ENCODE data around the gene GRK5. TPM values are rescaled to one million over a fixed set of nuclear protein-coding genes. Genes with fewer than 3 reads are reported as not detected.
A peak's percentile ranks its signal among the peaks of the same experiment; 100 is the strongest.
"Not testable (repeated sequence)": the region's sequence is repeated elsewhere in the genome, so short reads cannot be mapped to it uniquely, and the experiment has no call there.

GRK5 gene
- total RNA-seq, 5 donors from 2014 or later (not counting 1 experiment from before 2014, with no cell fraction given): 21.7 to 36.8 (median 30.6) TPM

DNA sequence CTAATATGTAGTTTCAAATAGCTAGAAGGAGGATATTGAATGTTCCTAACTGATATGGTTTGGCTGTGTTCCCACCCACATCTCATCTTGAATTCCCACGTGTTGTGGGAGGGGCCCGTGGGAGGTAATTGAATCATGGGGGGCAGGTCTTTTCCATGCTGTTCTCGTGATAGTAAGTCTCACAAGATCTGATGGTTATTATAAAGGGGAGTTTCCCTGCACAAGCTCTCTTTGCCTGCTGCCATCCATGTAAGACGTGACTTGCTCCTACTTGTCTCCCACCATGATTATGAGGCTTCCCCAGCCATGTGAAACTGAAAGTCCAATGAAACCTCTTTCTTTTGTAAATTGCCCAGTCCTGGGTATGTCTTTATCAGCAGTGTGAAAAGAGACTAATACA lies 25.1 kb downstream of the GRK5 start:
- peaks cover 55 to 66% (median 59%) of the 10 kb centered on the region in 3 donors for H3K4me1 Mint-ChIP-seq
- H3K27ac Mint-ChIP-seq: peak overlapping the region in 1 of 2 donors; percentile 61
- not testable (repeated sequence) for H3K27me3 Mint-ChIP-seq; H3K27me3 ChIP-seq (replicated peaks in 1 of 2; ENCODE audit: control insufficient read depth in 2 of 2, extremely low read depth in 1 of 2, insufficient read depth in 2 of 2, low read length in 1 of 2); H3K4me3 Mint-ChIP-seq; H3K36me3 ChIP-seq (ENCODE audit: control insufficient read depth in 2 of 2, extremely low read depth in 1 of 2, insufficient read depth in 1 of 2, low read length in 1 of 2); ATAC-seq (replicated peaks in 1 of 4); H3K27ac ChIP-seq (ENCODE audit: low read length); H3K9me3 ChIP-seq; H3K4me3 ChIP-seq (ENCODE audit: control insufficient read depth in 1 of 2, extremely low read depth in 1 of 2, low read length in 1 of 2); DNase-seq; H3K9me3 Mint-ChIP-seq
- CTCF ChIA-PET: interaction anchor here in 1 of 2 donors (0.6 to 1.0 kb wide), 2 partner anchors 23 to 34 kb away, joined by 3 to 5 read pairs; no protein-coding TSS in a partner anchor
- POLR2A ChIA-PET: interaction anchor here in 1 of 2 donors (0.5 kb wide), 1 partner anchor 14 kb away, joined by 5 read pairs; no protein-coding TSS in a partner anchor
- peaks cover 24% of the 10 kb centered on the region for H3K36me3 Mint-ChIP-seq
- peaks cover 2 to 16% of the 10 kb centered on the region in 2 experiments for H3K4me1 ChIP-seq (ENCODE audit: control insufficient read depth in 1 of 2, extremely low read depth in 1 of 2, insufficient read depth in 2 of 2, low read length in 2 of 2)
- WGBS (ENCODE audit: insufficient coverage): no CpG with 5 or more reads among the region's 4 CpGs

DNA sequence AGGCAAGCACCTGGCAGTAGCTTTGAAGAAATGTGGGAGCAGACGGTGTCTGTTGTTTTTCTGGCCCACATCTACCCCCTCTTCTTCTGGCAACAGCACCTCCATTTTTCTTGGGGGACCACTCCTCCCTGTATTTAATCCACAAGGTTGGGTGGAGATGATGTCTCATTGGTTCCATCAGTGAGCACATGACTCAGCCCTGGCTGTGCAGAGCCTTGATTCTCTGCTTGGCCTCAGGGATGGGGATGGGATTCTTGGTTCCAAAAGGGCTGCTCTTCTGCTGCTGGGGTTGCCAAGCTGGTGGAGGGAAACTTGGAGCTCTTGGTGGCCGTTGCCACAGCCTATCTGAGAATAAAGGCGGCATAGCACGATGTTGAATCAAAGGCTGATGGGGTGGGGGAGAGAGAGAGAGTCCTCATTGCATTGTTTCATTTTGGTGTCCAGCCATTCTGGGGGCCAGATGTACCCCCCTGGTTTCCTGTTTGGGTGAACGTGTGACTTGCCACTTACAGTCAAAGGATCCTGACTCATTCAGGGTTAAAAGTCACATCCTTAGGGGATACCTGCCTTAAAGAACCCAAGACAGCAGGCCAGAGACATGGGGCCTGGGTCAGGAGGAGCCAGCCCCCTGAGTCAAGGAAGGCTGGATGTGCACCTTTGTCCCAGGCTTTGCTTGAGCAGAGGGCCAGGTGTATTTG lies 25.9 kb downstream of the GRK5 start:
- 71% methylated on average over 4 of the region's 5 CpGs for WGBS (ENCODE audit: insufficient coverage)
- Mint-ChIP-seq H3K9me3 (peaks cover 3 to 7% (median 6%) of the 10 kb centered on the region in 3 donors), H3K4me1 (peaks cover 61 to 72% (median 67%) of the 10 kb centered on the region in 3 donors), H3K4me3 (no peak overlapping the region), H3K36me3 (peaks cover 22% of the 10 kb centered on the region), H3K27me3 (no peaks in the 10 kb centered on the region), H3K27ac (peak overlapping the region in 1 of 2 donors; percentile 23)
- H3K27ac ChIP-seq (ENCODE audit: low read length): no peak overlapping the region
- ATAC-seq (replicated peaks in 1 of 4) (no peak), DNase-seq (no peak)
- H3K4me1 ChIP-seq (ENCODE audit: control insufficient read depth in 1 of 2, extremely low read depth in 1 of 2, insufficient read depth in 2 of 2, low read length in 2 of 2): peaks cover 9 to 24% of the 10 kb centered on the region in 2 experiments
- H3K27me3 ChIP-seq (replicated peaks in 1 of 2; ENCODE audit: control insufficient read depth in 2 of 2, extremely low read depth in 1 of 2, insufficient read depth in 2 of 2, low read length in 1 of 2): no peaks in the 10 kb centered on the region
- H3K4me3 ChIP-seq (ENCODE audit: control insufficient read depth in 1 of 2, extremely low read depth in 1 of 2, low read length in 1 of 2): no peak overlapping the region
- ChIA-PET POLR2A (no interaction called here), CTCF (no interaction called here)
- H3K36me3 ChIP-seq (ENCODE audit: control insufficient read depth in 2 of 2, extremely low read depth in 1 of 2, insufficient read depth in 1 of 2, low read length in 1 of 2): no peaks in the 10 kb centered on the region
- H3K9me3 ChIP-seq: no peaks in the 10 kb centered on the region

DNA sequence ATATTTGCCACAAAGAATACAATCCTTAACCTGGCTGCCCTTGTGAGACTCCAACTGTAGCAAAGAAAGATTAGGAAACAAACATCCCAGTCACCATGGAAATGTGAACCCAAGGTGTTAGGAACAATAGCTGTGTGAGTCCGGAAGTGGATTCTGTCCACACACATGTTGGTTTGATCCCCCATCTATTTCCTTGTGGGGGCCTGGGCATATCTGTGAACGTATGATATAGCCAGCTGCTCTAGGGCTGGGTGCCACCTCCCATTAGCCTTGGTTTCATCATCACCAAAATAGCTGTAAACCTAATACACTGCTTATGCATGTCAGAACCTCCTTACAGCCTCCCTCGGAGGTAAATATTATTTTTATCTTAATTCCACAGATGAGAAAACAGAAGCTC lies 26.4 kb downstream of the GRK5 start:
- no peaks in the 10 kb centered on the region for H3K9me3 ChIP-seq
- H3K27me3 ChIP-seq (replicated peaks in 1 of 2; ENCODE audit: control insufficient read depth in 2 of 2, extremely low read depth in 1 of 2, insufficient read depth in 2 of 2, low read length in 1 of 2): no peaks in the 10 kb centered on the region
- no peak overlapping the region for H3K4me3 ChIP-seq (ENCODE audit: control insufficient read depth in 1 of 2, extremely low read depth in 1 of 2, low read length in 1 of 2)
- peaks cover 3 to 7% (median 6%) of the 10 kb centered on the region in 3 donors for H3K9me3 Mint-ChIP-seq
- ATAC-seq (replicated peaks in 1 of 4) (no peak), DNase-seq (no peak)
- H3K4me1 ChIP-seq (ENCODE audit: control insufficient read depth in 1 of 2, extremely low read depth in 1 of 2, insufficient read depth in 2 of 2, low read length in 2 of 2): peaks cover 13 to 27% of the 10 kb centered on the region in 2 experiments
- H3K27ac Mint-ChIP-seq: no peak overlapping the region
- ChIA-PET CTCF (interaction anchor here in 1 of 2 donors (0.6 kb wide), 1 partner anchor 78 kb away, joined by 7 read pairs; no protein-coding TSS in a partner anchor), POLR2A (interaction anchor here in 1 of 2 donors (0.7 kb wide), 1 partner anchor 259 kb away, joined by 3 read pairs; no protein-coding TSS in a partner anchor)
- H3K36me3 Mint-ChIP-seq: peaks cover 22% of the 10 kb centered on the region
- WGBS (ENCODE audit: insufficient coverage): no CpG with 5 or more reads among the region's 3 CpGs
- peaks cover 65 to 74% (median 70%) of the 10 kb centered on the region in 3 donors for H3K4me1 Mint-ChIP-seq
- H3K27ac ChIP-seq (ENCODE audit: low read length): no peak overlapping the region
- no peak overlapping the region for H3K4me3 Mint-ChIP-seq
- H3K36me3 ChIP-seq (ENCODE audit: control insufficient read depth in 2 of 2, extremely low read depth in 1 of 2, insufficient read depth in 1 of 2, low read length in 1 of 2): no peaks in the 10 kb centered on the region
- no peaks in the 10 kb centered on the region for H3K27me3 Mint-ChIP-seq

DNA sequence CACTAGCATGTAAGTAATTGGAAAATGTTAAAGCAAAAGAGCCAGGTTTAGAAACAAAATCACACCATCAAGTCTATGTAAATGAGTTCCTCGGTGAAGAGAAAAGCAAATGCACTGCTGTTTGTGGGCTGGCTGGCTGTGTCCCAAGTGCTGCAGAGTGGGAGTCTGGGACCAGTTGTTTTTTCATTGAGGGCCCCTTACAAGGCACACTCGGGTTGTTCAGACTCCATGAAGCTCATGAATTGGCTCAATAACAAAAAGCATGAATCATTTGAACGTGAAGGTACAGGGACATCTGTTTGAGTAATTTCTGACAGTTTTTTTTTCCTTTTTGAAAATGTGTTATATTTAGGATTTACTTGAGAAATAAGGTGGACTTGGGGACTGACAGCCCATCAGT lies 28.0 kb downstream of the GRK5 start:
- WGBS (ENCODE audit: insufficient coverage): 32% methylated on average over 2 of the region's 3 CpGs
- CTCF ChIA-PET: no interaction called here
- Mint-ChIP-seq H3K4me1 (peaks cover 58 to 66% (median 58%) of the 10 kb centered on the region in 3 donors), H3K36me3 (peaks cover 15% of the 10 kb centered on the region), H3K27ac (peak overlapping the region in 1 of 2 donors; percentile 73), H3K4me3 (no peak overlapping the region), H3K27me3 (no peaks in the 10 kb centered on the region), H3K9me3 (peaks cover 3 to 7% (median 6%) of the 10 kb centered on the region in 3 donors)
- no peak for ATAC-seq (replicated peaks in 1 of 4)
- no peak overlapping the region for H3K27ac ChIP-seq (ENCODE audit: low read length)
- H3K4me3 ChIP-seq (ENCODE audit: control insufficient read depth in 1 of 2, extremely low read depth in 1 of 2, low read length in 1 of 2): no peak overlapping the region
- no peaks in the 10 kb centered on the region for H3K9me3 ChIP-seq
- H3K36me3 ChIP-seq (ENCODE audit: control insufficient read depth in 2 of 2, extremely low read depth in 1 of 2, insufficient read depth in 1 of 2, low read length in 1 of 2): no peaks in the 10 kb centered on the region
- H3K27me3 ChIP-seq (replicated peaks in 1 of 2; ENCODE audit: control insufficient read depth in 2 of 2, extremely low read depth in 1 of 2, insufficient read depth in 2 of 2, low read length in 1 of 2): no peaks in the 10 kb centered on the region
- peaks cover 13 to 27% of the 10 kb centered on the region in 2 experiments for H3K4me1 ChIP-seq (ENCODE audit: control insufficient read depth in 1 of 2, extremely low read depth in 1 of 2, insufficient read depth in 2 of 2, low read length in 2 of 2)
- POLR2A ChIA-PET: no interaction called here
- no peak for DNase-seq

DNA sequence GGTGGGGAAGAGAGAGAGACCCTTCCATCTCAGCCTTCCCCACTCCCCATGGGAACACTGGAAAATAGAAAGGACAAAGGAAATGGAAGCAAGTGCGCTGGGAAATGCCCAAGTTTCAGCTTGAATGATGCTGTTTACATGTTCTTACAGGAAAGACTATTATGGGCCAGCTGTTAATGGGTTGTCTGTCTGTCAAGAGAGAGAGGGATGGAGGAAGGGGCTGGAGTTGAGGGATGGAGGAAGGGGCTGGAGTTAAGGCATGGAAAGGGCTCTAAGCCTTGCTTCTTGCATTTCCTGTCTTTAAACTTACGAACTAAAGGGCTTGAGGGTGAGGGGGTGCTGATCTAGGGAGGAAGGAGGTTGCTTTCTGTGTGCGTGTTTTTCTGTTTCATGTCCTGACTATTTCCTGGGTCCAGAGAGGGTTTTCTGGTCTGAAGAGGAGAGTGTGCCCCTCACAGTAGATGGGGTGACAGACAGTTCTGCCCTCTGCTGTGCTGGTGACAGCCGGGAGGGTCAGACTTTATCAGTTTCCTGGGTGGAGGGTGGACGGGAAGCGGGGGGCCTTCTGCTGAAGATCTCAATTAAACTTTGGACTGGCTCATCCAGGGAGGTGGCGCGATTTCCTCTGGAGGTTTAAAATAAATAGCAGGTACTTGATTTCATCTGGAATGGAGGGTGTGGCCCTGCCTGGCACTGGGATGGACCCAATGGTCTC lies 30.5 kb downstream of the GRK5 start:
- no peak overlapping the region for H3K27ac ChIP-seq (ENCODE audit: low read length)
- peaks cover 3% of the 10 kb centered on the region for H3K36me3 Mint-ChIP-seq
- H3K27me3 Mint-ChIP-seq: no peaks in the 10 kb centered on the region
- no peaks in the 10 kb centered on the region for H3K36me3 ChIP-seq (ENCODE audit: control insufficient read depth in 2 of 2, extremely low read depth in 1 of 2, insufficient read depth in 1 of 2, low read length in 1 of 2)
- peak in 1 of 35 experiments; percentile 6 for DNase-seq
- H3K9me3 ChIP-seq: no peaks in the 10 kb centered on the region
- no peaks in the 10 kb centered on the region for H3K27me3 ChIP-seq (replicated peaks in 1 of 2; ENCODE audit: control insufficient read depth in 2 of 2, extremely low read depth in 1 of 2, insufficient read depth in 2 of 2, low read length in 1 of 2)
- peak overlapping the region; percentile 73 to 85 for H3K27ac Mint-ChIP-seq
- H3K4me1 ChIP-seq (ENCODE audit: control insufficient read depth in 1 of 2, extremely low read depth in 1 of 2, insufficient read depth in 2 of 2, low read length in 2 of 2): peaks cover 15 to 26% of the 10 kb centered on the region in 2 experiments
- ChIA-PET POLR2A (interaction anchor here in 1 of 2 donors (0.5 to 0.6 kb wide), 2 partner anchors 26 to 144 kb away, joined by 3 read pairs; no protein-coding TSS in a partner anchor), CTCF (interaction anchor here in 1 of 2 donors (0.6 kb wide), 1 partner anchor 122 kb away, joined by 6 read pairs; no protein-coding TSS in a partner anchor)
- ATAC-seq (replicated peaks in 1 of 4): peak in 3 of 4 experiments; percentile 54 to 73 (median 66)
- H3K4me1 Mint-ChIP-seq: peaks cover 58 to 72% (median 61%) of the 10 kb centered on the region in 3 donors
- H3K4me3 Mint-ChIP-seq: peak overlapping the region in 2 of 3 donors; percentile 3 to 49
- H3K4me3 ChIP-seq (ENCODE audit: control insufficient read depth in 1 of 2, extremely low read depth in 1 of 2, low read length in 1 of 2): no peak overlapping the region
- H3K9me3 Mint-ChIP-seq: no peaks in the 10 kb centered on the region
- 64% methylated on average over 6 of the region's 8 CpGs for WGBS (ENCODE audit: insufficient coverage)

DNA sequence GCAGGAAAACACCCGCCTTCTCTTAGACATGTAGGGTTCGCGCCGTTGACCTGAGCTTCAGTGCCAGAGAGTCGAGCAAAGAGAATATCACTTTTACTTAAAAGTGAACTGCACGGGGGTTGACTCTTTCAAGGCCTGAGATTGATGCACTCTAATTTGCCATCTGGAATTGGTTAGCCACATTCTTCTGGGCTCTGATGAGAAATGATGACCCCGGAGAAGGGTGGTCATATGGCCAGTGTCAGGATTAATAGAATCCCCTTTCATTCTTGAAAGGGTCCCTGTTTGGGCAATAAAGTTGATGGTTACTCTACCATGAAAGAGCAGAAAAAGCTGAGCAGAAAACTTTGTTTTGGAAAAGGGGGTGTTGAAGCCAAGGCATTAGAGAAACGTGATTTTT lies 31.2 kb downstream of the GRK5 start:
- H3K4me1 Mint-ChIP-seq: peaks cover 53 to 70% (median 59%) of the 10 kb centered on the region in 3 donors
- no peaks in the 10 kb centered on the region for H3K27me3 Mint-ChIP-seq
- H3K9me3 Mint-ChIP-seq: no peaks in the 10 kb centered on the region
- H3K4me3 ChIP-seq (ENCODE audit: control insufficient read depth in 1 of 2, extremely low read depth in 1 of 2, low read length in 1 of 2): no peak overlapping the region
- H3K4me3 Mint-ChIP-seq: peak overlapping the region in 1 of 3 donors; percentile 49
- 93% methylated on average over 5 of the region's 8 CpGs for WGBS (ENCODE audit: insufficient coverage)
- H3K27me3 ChIP-seq (replicated peaks in 1 of 2; ENCODE audit: control insufficient read depth in 2 of 2, extremely low read depth in 1 of 2, insufficient read depth in 2 of 2, low read length in 1 of 2): no peaks in the 10 kb centered on the region
- no peak overlapping the region for H3K27ac Mint-ChIP-seq
- ChIA-PET CTCF (interaction anchor here in 1 of 2 donors (0.5 to 1.0 kb wide), 2 partner anchors 39 to 120 kb away, joined by 3 to 4 read pairs; no protein-coding TSS in a partner anchor), POLR2A (interaction anchor here in 1 of 2 donors (0.6 kb wide), 1 partner anchor 9 kb away, joined by 3 read pairs; no protein-coding TSS in a partner anchor)
- no peaks in the 10 kb centered on the region for H3K36me3 ChIP-seq (ENCODE audit: control insufficient read depth in 2 of 2, extremely low read depth in 1 of 2, insufficient read depth in 1 of 2, low read length in 1 of 2)
- DNase-seq (no peak), ATAC-seq (replicated peaks in 1 of 4) (no peak)
- H3K27ac ChIP-seq (ENCODE audit: low read length): no peak overlapping the region
- no peaks in the 10 kb centered on the region for H3K9me3 ChIP-seq
- peaks cover 3% of the 10 kb centered on the region for H3K36me3 Mint-ChIP-seq
- peaks cover 15 to 19% of the 10 kb centered on the region in 2 experiments for H3K4me1 ChIP-seq (ENCODE audit: control insufficient read depth in 1 of 2, extremely low read depth in 1 of 2, insufficient read depth in 2 of 2, low read length in 2 of 2)
